ENCODE results near the gene MAST4. TPM values are rescaled to one million over a fixed set of nuclear protein-coding genes. Genes with fewer than 3 reads are reported as not detected.

Gene MAST4
- total RNA-seq, 2 experiments from 2014 or later: 1.3 to 21.9 TPM

- Histone ChIP-seq H3K27ac (ENCODE audit: low read depth, low read length, poor library complexity, severe bottlenecking) (no peak overlapping the region), H3K9me2 (ENCODE audit: insufficient read depth, low read length) (no peaks in the 10 kb centered on the region), H3K36me3 (ENCODE audit: insufficient read depth, low read length) (no peaks in the 10 kb centered on the region), H3K4me3 (ENCODE audit: low read depth, low read length, poor library complexity, severe bottlenecking) (no peak overlapping the region), H3K9me3 (ENCODE audit: low read length) (no peaks in the 10 kb centered on the region), H2AFZ (ENCODE audit: low read length) (no peak overlapping the region), H3K79me2 (ENCODE audit: insufficient read depth, low read depth, low read length) (no peaks in the 10 kb centered on the region), H3K4me2 (ENCODE audit: low read length) (no peak overlapping the region), H4K20me1 (ENCODE audit: insufficient read depth, low read length) (no peaks in the 10 kb centered on the region), H3K4me1 (ENCODE audit: insufficient read depth, low read length, poor library complexity, severe bottlenecking) (peaks cover 13% of the 10 kb centered on the region)
- CTCF ChIA-PET (ENCODE audit: unreplicated experiment): no interaction called here
- intact Hi-C loops (cut with micrococcal nuclease; ENCODE audit: unreplicated experiment): loop anchor here (10.0 kb wide), 1 partner anchor 1214 kb away; the partner anchor contains the start of gene PIK3R1
- DNase-seq (ENCODE audit: low spot score): no peak
- no TSS peak for BruUV-seq (replicated peaks)
- no peak for TF ChIP-seq CTCF (conservative IDR thresholded peaks at IDR 0.05; ENCODE audit: low read length)
- no peak for TF ChIP-seq EZH2phosphoT487 (IDR thresholded peaks at IDR 0.05; ENCODE audit: borderline replicate concordance, low read depth, low read length)
- POLR2A ChIA-PET: interaction anchor here (1.1 kb wide), 1 partner anchor 51 kb away, joined by 3 read pairs; no protein-coding TSS in a partner anchor
These were observed 404.7 kb downstream of the MAST4 start for GRCh38 chr5:67000794-67001475.

- H2AFZ ChIP-seq (ENCODE audit: low read length): peak overlapping the region; percentile 89; the same call in 1 of the 2 replicates
- H3K9me3 ChIP-seq (ENCODE audit: low read length): no peaks in the 10 kb centered on the region
- H3K36me3 ChIP-seq (ENCODE audit: insufficient read depth, low read length): no peaks in the 10 kb centered on the region
- no peak for DNase-seq (ENCODE audit: low spot score)
- H3K27ac ChIP-seq (ENCODE audit: low read depth, low read length, poor library complexity, severe bottlenecking): no peak overlapping the region
- CTCF ChIA-PET (ENCODE audit: unreplicated experiment): no interaction called here
- intact Hi-C loops (cut with micrococcal nuclease; ENCODE audit: unreplicated experiment): loop anchor here (10.0 kb wide), 1 partner anchor 1212 kb away; the partner anchor contains the start of gene PIK3R1
- H3K4me1 ChIP-seq (ENCODE audit: insufficient read depth, low read length, poor library complexity, severe bottlenecking): peaks cover 20% of the 10 kb centered on the region
- H4K20me1 ChIP-seq (ENCODE audit: insufficient read depth, low read length): no peaks in the 10 kb centered on the region
- no peaks in the 10 kb centered on the region for H3K9me2 ChIP-seq (ENCODE audit: insufficient read depth, low read length)
- H3K4me2 ChIP-seq (ENCODE audit: low read length): peak overlapping the region; percentile 90
- no peak for TF ChIP-seq CTCF (conservative IDR thresholded peaks at IDR 0.05; ENCODE audit: low read length)
- TF ChIP-seq EZH2phosphoT487 (IDR thresholded peaks at IDR 0.05; ENCODE audit: borderline replicate concordance, low read depth, low read length): no peak
- POLR2A ChIA-PET: interaction anchor here (1.1 to 1.7 kb wide), 3 partner anchors 22 to 487 kb away, joined by 3 to 4 read pairs (median 3); no protein-coding TSS in a partner anchor
- no TSS peak for BruUV-seq (replicated peaks)
- H3K79me2 ChIP-seq (ENCODE audit: insufficient read depth, low read depth, low read length): no peaks in the 10 kb centered on the region
- peak overlapping the region; percentile 72 for H3K4me3 ChIP-seq (ENCODE audit: low read depth, low read length, poor library complexity, severe bottlenecking)
These were observed 406.9 kb downstream of the MAST4 start for GRCh38 chr5:67002832-67003684.
